Cerebellar cortex (tissue), 1 donor: ENCODE results near the gene USH2A.

ENCODE experiments used
- DNase-seq: peaks from one replicate; pipeline ENCODE4 v3.0.0-alpha.2; 2015; ENCODE audit warnings: low spot score

Gene USH2A

DNA sequence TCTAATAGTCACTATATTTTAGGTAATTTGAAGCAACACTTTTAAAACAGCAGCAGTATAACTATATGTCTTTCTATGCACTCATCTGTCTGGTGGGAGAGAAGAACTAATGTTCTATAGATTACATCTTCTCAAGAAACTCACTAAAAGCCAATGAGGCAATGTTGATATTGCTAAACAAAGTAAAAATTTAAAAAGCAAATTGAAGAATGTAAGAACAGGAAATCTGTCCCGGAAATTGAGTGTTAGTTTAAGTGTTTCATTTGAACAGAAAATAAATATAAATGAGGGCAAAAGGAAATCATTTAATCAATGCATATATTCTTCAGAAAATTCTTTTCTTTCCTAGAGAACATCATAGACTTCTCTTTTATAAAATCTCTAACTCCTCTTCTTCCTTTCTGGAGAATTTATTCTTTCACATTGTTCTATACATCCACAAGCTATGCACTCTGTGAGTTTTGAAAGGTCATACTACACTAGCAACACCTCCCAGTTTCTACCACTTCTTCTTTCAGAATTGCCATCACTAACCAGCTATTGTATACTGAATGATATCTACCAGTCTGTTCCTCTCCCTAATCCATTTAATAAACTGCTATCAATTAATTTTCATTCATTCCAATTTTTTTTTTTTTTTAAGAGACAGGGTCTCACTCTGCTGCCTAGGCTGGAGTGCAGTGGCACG, 153.0 kb downstream of the USH2A start:
- DNase-seq = no peak

DNA sequence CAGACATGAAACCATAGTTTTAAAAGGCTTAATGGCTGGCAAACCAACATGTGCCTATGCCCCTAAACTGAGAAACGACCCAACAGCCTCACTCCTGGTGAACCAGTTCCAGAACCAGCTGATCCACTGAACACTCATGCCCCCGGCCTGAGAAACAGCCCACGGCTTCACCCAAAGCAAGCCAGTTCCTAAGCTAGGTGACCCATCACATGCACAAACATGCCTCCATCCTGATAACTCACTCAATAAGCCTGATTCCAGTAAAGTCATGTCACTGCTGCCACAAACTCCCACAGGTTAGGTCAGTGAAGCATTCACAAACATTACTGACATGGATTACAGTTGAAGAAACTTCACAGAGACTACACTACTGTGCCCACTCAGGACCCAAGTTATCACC, 161.6 kb downstream of the USH2A start:
- DNase-seq = no peak

DNA sequence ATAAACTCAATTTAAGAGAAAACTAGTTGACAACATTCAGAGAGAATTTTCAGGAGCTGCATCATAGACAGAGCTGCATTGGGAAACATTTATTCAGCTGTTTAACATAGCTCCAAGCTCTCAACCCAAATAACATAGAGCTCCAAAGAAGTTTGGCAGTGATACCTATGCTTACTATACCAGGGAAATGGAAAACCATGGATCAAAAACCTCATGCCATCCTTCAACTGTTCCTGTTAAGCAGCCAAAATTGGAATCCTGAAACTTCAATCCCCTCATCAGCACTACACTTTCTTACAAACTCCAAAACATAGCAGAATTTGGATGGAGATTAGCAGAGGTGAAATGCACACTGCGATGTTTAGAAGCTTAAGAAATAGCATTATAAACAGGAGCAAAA, 164.4 kb downstream of the USH2A start:
- no peak for DNase-seq

DNA sequence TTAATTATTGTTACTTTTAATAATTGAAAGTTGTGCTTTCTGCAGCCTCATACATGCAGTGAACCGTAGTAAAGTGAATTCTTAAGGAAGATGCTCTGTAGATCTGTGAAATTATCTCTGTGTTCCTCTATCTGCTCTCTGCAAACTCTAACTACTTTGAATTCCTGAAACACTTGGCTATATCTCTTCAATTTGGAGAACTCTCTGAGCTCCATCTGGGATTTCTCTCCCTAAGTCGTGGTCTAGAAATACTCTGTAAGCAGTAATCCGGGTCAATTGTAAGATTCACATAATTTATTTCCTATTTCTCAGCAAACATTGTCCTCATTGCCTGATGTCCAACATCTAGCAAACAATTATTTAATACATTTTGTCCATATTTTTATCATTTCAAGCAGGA, 164.9 kb downstream of the USH2A start:
- DNase-seq = no peak

DNA sequence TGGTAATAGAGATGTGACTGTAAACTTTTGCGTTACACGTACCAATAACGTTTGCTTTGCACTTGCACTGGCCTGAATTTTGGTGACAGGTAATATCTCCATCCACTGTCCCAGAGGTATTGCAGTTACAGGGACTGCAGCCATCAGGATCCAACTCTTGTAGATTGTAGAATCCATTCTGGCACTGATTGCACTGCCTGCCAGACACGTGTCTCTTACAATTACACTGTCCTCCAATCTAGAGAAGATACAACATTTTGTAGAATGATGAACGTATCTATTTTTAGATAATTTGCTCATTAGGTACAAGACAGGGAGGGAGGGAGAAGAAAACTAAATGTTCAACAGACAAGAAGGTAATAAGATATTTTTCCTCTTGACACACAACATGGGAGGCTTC, 172.4 kb downstream of the USH2A start:
- no peak for DNase-seq

DNA sequence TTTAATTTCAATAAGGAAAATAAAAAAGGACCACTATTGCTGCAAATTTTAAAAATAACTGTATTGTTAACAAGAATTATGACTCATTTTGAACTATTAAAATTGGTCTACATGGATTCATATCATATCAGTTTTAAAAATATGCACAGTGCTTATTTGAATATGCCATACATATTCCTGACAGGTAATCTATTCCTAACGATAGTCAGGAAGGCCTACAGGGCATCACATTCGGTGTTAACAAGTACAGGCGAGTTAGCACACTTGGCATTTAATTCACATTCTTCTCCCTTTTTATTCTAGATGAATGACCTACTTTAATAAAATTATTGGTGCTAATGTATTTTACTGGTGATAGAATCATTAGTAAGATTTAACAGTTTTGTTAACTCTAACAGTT, 174.6 kb downstream of the USH2A start:
- no peak for DNase-seq

DNA sequence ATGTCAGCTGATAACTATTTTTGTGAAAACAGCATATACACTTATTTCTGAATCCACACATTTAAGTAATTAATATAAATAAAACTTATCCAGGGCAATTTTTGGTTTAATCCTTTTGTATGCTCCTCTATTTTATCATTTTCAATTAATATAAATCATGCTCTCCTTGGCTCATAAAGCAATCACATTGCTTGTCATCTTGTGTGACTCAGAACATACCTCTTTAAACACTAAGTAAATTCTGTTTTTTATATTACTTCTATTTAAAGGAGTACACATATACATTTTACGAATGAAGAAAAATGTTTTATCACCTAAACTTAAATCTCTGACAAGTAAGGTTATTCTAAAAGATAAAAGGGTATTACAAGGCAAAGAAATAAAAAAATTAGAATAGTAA, 175.3 kb downstream of the USH2A start:
- no peak for DNase-seq

DNA sequence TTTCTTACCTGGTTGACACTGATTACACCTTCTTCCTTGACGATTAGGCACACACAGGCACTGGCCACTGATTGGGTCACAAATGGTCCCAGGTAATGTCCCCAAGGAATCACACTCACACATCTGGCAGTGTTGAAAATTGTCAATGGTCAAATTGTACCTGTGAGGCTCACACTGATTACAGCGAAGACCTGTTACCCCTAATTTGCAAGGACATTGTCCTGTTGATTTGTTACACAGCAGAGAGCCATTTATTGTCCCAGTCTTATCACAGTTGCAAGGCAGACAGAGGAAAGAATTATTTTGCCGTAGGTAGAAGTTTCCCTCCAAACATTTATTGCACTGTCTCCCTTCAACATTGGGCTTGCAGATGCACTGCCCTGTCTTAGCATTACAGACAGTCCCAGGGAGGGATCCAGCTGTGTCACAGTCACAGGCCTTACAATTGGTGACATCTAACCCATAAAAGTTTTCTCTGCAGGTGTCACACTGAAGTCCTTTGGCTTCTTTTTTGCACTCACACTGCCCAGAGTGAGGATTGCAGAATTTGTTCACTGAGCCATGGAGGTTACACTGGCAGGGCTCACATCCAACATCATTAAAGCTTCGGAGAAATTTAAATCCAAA, 176.6 kb downstream of the USH2A start:
- no peak for DNase-seq

DNA sequence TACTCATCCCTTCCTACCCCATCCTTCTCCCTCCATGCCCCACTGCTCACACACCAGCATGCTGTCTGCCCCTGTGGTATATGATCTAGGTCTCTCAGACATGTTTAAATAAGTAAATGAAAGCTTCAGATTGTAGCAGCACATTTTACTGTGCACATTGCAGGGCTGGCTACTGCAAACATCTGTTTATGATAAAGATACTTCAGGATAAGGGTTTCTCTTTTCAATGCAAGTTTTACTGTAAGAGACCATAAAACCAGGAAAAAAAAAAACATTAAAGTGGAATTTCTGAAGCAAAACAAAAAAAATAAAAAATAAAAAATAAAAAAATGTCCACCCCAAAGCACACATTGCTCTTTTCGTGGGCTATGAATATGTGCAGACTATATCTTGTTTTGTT, 184.4 kb downstream of the USH2A start:
- no peak for DNase-seq

DNA sequence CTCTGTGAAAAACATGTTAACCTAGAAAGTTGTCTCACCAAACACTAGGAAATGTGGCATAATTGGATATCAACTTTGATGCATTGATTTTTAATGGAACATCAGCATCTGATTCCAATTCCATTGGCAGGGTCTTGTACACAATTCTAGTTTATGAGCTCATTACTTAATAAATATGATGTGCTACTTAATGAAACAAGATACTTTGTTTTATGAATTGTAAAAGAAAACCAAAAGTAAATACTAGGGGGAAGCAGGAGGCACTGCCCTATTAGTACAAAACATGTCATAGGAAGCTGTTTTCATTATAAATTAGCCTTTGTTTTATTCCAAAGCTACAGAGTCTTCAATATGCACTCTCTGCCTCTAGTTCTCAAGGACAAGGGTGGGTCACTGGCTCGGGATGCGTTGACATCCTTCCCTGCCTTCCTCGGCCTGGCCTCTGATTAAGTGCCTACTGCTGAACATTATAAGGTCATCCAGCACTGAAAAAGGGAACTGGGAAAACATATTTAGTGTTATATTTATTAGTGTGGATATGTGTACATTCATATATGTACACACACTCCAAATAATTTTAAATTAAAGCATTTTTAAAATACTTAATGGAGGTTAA, 185.2 kb downstream of the USH2A start:
- DNase-seq = no peak

DNA sequence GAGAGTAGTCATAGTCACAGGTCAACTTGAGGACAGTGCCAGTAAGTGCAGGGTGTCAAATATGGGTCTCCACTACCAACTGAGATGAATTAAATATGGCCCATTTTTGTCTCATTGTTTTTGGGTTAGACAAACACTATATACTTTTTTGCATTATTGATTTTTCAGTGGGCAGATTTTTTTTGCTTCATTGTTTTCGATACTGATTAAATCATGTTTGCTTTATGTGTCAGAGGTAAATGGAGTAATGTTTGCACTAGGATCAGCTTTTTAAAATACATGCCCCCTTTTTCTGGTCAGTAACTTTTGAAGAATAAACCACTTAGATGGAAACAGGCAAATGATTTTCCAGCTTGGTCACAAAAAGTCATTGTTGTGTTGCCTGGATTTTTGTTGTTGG, 199.0 kb downstream of the USH2A start:
- no peak for DNase-seq

DNA sequence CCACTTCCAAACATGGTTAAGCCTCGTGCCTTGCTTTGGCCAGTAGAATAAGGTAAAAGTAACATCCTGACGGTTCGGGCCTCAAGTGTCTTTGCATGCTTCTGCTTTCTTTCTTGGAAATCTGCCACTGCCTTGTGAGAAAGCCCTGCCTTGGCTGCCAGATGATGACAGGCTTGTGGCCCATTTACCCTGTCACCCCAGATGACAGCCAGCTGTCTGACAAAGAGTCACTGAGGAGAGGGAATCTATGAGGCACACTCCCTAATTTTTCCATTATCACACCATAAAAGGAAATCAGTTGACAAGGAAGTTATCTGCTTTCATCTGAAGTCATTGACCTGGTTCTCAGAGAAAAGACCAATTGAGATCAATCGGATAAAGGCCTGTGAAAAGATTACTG, 199.8 kb downstream of the USH2A start:
- no peak for DNase-seq

DNA sequence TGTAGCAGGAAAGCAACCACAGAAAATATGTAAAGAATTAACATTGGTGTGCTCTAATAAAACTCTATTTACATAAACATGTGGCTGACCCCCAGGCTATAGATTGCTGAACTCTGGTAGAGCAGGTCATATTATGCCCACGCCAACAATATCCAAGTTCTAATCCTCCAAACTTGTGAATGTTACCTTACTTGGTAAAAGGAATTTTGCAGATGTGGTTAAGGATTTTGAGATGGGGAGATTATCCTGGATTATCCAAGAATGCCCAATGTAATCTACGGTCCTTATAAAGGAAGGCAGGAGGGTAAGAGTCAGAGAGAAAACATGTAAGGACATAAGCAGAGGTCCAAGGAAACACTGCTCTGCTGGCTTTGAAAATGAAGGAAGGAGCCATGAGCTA, 201.0 kb downstream of the USH2A start:
- DNase-seq = no peak

DNA sequence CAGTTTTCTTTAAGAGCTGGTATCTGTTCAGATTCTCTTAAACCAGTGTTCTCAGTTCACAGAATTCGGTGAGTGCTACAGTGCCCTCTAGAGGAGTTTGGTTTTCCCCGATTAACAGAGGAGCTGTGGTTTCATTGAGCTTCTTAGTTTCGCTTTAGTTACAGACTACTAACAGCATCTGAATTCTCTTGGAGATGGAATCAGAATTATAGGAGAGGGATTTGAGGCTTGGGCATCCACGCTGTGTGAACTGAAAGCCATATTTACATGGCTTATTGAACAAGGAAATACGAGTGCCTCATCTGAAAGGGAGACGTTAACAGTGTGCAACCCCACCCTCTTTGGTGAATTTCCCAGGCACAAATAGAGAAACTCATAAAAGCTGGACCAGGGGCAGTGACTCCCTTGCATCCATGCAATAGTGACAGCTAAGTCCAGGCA, 202.0 kb downstream of the USH2A start:
- DNase-seq = peak; percentile 80

DNA sequence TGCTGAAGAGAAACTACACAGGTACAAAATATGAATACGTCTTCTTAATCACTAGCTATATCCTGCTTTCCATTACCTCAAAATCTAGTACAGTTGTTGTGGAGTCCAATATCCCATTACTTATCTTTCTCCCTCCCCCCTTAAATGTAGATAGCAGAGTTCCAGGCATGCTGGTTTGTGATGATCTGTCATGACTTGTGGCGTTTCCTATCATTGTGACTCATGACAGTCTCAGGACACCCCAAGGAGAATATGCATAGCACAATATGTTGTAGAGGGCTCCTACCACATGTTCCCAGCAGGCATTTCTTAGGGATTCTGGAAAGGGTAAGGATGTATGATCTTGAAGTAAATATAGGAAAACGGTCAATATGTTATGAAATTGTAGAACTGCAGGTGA, 206.9 kb downstream of the USH2A start:
- DNase-seq = no peak

DNA sequence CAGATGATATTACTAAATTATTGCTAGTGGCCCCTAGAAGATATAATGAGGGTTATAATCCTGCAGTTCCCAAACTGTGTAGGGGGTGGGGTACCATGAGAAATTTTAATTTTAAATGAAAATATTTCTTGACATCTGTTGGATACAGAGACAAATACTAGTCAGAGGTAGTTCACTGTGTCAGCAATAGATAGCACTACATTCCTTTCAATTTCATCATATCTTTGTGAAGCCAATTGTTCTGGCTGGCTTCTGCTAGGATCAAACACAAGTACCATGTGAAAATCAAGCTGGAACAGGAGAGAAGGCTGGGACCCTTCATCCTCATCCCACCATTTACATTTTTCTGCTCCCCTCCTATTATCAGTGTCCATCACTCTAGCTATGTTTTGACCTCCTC, 208.1 kb downstream of the USH2A start:
- no peak for DNase-seq

DNA sequence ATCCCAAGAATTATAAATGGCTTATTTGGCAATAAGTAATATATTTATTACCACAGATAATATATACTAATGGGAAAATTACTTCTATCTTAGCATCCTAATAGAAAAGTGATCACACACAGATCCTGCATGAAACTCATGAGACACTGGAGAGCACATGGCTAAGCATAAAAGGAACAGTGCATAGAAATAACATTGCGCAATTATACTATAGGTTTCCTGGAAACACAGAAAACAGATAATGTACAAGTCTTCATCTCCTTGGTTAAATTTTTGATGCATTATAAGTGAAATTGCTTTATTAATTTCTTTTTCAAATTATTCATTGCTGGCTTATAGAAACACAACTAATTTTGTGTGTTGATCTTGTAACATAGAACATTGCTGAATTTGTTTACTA, 210.4 kb downstream of the USH2A start:
- DNase-seq = no peak

DNA sequence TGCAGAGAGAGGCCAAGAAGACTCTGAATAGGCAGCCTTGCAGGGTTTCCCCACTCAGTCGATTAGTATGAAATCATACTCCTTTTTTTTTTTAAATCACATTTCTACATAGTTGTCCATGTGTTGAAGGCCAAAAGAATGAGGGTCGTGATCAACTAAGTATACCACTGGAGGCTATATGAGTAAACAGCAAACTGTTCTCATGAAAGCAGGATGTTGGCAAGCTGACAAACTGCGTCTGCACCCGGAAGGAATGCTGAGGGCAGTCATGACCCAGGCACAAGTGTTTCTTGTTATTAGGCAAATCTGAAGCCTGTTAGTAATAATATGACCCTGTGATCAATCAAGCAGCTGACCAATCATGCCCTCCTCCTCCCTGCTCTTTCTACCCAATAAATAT, 213.2 kb downstream of the USH2A start:
- DNase-seq = no peak

DNA sequence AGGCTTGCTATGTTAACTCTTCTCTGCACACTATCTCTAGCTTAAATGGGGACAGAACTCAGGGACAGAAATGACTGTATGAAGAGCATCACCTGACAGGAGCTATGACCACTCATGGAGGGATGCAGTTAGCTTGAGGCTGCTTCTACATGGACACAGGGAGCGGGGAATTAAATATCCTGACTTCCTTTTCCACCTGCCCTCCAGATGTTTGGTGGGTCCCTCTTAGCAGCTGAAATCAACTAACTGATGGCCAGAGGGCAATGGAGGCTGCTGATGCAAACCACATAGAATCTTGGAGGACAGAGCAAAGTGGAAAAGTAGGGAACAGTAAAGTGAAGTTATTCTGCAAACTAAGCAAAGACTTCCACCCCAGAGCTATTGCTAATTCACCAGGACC, 214.1 kb downstream of the USH2A start:
- no peak for DNase-seq

DNA sequence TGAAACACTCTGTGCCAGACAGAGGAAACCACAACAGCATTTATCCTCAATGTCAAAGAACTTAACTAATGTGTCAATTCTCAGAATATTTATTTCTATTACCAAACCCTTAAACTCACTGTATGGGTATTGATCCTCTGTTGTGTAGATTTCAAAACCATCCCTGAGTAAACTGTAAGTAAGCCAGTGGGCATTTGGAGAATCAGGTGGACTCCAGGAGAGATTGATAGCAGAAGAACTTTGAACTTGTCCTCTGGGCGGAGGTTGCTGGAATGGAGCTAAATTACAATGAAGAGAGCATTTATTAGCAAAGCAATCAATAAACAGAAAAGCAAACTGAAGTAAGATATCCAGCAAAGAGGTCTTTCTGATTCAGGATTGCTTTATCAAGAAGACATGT, 216.1 kb downstream of the USH2A start:
- DNase-seq = no peak

DNA sequence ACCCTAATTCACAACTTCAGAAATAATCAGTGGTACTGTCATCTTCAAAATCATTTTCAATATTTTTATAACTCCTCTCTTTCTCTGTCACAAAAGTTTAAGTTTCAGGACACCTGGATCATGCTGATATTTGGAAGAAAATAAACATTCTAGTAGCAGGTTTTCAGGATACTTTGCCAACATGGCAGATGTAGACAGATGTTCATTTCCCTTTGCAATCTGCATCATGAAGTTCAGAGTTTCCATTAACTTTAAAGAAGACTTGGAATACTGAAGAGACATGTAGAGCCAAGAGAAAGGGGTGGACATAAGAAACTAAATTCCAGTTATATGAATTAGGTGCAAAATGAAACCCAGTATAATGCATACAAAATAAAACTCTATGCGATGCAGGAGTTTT, 218.1 kb downstream of the USH2A start:
- DNase-seq = no peak

DNA sequence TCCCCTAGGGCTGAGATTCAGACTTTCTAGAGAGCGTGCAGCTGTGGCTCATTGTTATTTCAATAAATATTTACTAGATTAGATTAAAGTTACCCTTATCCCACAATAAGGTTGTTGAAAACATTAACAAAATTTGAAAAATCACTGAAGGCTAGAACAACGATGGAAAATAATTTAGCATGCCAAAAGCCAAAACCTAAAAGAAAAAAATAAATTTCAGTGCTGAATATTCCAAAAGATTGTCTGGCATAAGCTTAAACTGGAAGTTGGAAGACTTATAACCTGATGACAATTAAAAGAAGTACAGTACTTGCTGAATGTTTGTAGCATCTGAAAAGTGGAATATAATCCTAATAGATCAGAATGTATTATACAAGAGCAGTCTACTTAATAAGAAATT, 221.3 kb downstream of the USH2A start:
- no peak for DNase-seq

DNA sequence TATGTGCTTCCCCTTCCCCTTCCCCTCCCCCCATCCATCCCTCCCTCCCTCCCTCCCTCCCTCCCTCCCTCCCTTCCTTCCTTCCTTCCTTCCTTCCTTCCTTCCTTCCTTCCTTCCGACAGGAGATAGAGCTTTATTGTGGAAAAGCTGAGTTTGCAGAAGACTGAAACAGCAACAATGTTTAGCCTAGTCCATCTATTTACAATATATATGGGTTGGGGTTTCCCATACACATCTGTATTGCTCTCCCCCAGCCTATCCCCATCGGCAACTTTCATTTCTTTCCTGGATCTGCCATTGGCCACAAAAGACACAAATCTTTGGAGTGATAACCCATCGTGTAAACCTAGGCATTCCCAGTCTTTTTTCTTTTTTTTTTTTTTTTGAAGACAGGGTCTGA, 222.3 kb downstream of the USH2A start:
- no peak for DNase-seq

DNA sequence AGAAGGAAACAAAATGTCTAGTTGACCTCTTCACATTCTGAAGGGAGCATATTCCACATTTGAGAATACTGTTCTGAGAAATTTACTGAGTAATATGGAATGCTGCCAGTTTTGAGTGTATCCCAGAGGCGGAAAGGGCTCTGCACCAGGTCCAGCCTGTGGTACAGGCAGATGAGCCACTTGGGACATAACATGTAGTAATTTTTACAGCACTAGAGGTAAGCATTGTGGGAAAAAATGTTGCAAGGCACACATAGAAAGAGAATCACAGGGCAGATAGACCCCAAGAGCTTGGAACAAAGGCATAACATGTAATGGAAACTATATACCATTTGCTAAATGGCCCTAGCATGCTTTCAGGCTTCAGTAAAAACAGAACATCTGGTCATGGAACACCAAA, 228.5 kb downstream of the USH2A start:
- no peak for DNase-seq
